ENCODE measurements around the gene ATP5ME.

GRCh38 chr4:710116-710515, 36.0 kb upstream of the ATP5ME start:
- TF ChIP-seq, protein P1, sequence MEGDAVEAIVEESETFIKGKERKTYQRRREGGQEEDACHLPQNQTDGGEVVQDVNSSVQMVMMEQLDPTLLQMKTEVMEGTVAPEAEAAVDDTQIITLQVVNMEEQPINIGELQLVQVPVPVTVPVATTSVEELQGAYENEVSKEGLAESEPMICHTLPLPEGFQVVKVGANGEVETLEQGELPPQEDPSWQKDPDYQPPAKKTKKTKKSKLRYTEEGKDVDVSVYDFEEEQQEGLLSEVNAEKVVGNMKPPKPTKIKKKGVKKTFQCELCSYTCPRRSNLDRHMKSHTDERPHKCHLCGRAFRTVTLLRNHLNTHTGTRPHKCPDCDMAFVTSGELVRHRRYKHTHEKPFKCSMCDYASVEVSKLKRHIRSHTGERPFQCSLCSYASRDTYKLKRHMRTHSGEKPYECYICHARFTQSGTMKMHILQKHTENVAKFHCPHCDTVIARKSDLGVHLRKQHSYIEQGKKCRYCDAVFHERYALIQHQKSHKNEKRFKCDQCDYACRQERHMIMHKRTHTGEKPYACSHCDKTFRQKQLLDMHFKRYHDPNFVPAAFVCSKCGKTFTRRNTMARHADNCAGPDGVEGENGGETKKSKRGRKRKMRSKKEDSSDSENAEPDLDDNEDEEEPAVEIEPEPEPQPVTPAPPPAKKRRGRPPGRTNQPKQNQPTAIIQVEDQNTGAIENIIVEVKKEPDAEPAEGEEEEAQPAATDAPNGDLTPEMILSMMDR (IDR thresholded peaks at IDR 0.05 in 4 of 5, conservative IDR thresholded peaks at IDR 0.05 in 1 of 5): no peak
- no peak for TF ChIP-seq POLR2A (IDR thresholded peaks at IDR 0.05)

All from gastrocnemius medialis (tissue), 4 donors.